CD4-positive, alpha-beta T cell (primary cell): ENCODE data around the gene HTN3. TPM values are rescaled to one million over a fixed set of nuclear protein-coding genes. Genes with fewer than 3 reads are reported as not detected.
"Not testable (repeated sequence)": the region's sequence is repeated elsewhere in the genome, so short reads cannot be mapped to it uniquely, and the experiment has no call there.

ENCODE experiments used
- ATAC-seq: fragments of 200-7000 bp; cut with Tn5 transposase; one replicate; pipeline ENCODE4 v1.10.0; 2022; ENCODE audit warnings: mild to moderate bottlenecking; ENCODE audit not compliant: poor library complexity
- CTCF ChIA-PET: fragments of 350-600 bp; sonication (Branson Sonifier 250); formaldehyde crosslinking; loops from one replicate; lab custom pipeline; 2021; ENCODE audit warnings: antibody characterized with exemption, inconsistent platforms; lab: Charles Lee
- POLR2A ChIA-PET: fragments of 350-600 bp; sonication (Branson Sonifier 250); formaldehyde crosslinking; loops from one replicate; lab custom pipeline; 2021; ENCODE audit warnings: antibody characterized with exemption, inconsistent platforms; lab: Charles Lee
- DNase-seq, 14 experiments: peaks; one replicate each; pipeline ENCODE4 v3.0.0-alpha.2; 2013 to 2020; ENCODE audit warnings: mixed read lengths in 2 of 14
- H3K27ac ChIP-seq, 2 donors: one replicate each; pipeline versions ENCODE4 v1.5.1 to v1.7.0; 2013; ENCODE audit warnings: low read length in 2 of 2, low read depth in 1 of 2, mild to moderate bottlenecking in 1 of 2
- H3K27me3 ChIP-seq, 2 experiments: 1 replicate in 1 of 2; 2 replicates in 1 of 2; pipeline versions ENCODE4 v1.6.1 to v1.7.0; 2013; ENCODE audit warnings: low read length in 2 of 2, control low read depth in 1 of 2, mild to moderate bottlenecking in 1 of 2, moderate library complexity in 1 of 2; ENCODE audit not compliant: insufficient read depth in 2 of 2, control insufficient read depth in 1 of 2
- H3K36me3 ChIP-seq: one replicate; pipeline ENCODE4 v1.6.1; 2013; ENCODE audit warnings: low read length, control low read depth; ENCODE audit not compliant: insufficient read depth
- H3K4me1 ChIP-seq: one replicate; pipeline ENCODE4 v1.6.1; 2013; ENCODE audit warnings: low read length, control low read depth; ENCODE audit not compliant: insufficient read depth
- H3K4me3 ChIP-seq: one replicate; pipeline ENCODE4 v1.5.1; 2013; ENCODE audit warnings: mild to moderate bottlenecking, low read length, moderate library complexity
- H3K9me3 ChIP-seq, 2 experiments: 1 replicate in 1 of 2; 2 replicates in 1 of 2; pipeline versions ENCODE4 v1.6.1 to v1.7.0; 2013; ENCODE audit warnings: low read length in 2 of 2, mild to moderate bottlenecking in 2 of 2, control low read depth in 1 of 2, moderate library complexity in 1 of 2; ENCODE audit not compliant: control insufficient read depth in 1 of 2, insufficient read depth in 1 of 2
- H3K27ac Mint-ChIP-seq: one replicate; pipeline ENCODE4 v1.8.0; 2020; ENCODE audit warnings: mixed read lengths
- H3K27me3 Mint-ChIP-seq: one replicate; pipeline ENCODE4 v1.8.0; 2021; ENCODE audit warnings: mixed read lengths
- H3K36me3 Mint-ChIP-seq: one replicate; pipeline ENCODE4 v1.8.0; 2021; ENCODE audit warnings: low read depth, mixed read lengths
- H3K4me1 Mint-ChIP-seq: one replicate; pipeline ENCODE4 v1.8.0; 2021; ENCODE audit warnings: low read depth, mixed read lengths
- H3K4me3 Mint-ChIP-seq: one replicate; pipeline ENCODE4 v1.8.0; 2020; ENCODE audit warnings: mild to moderate bottlenecking, mixed read lengths
- H3K9me3 Mint-ChIP-seq: one replicate; pipeline ENCODE4 v1.8.0; 2020; ENCODE audit warnings: mixed read lengths
- intact Hi-C, 2 experiments: fragments of 100-400 bp; cut with DNase I in 1 of 2; cut with micrococcal nuclease in 1 of 2; formaldehyde crosslinking; loops; one replicate each; pipeline versions ENCODE4 v1.15.1 to v1.9.0; 2023 to 2025; cut with DNase I, micrococcal nuclease
- total RNA-seq, 174 experiments: library from RNA in 2 of 174; stranded (reverse) in 2 of 174; gene quantifications; one replicate each; pipeline ENCODE4 v1.2.3 and lab custom pipeline; 2021 to 2026
- TF ChIP-seq, protein P1 (sequence below): fragments of 200-600 bp; IDR thresholded peaks from one replicate; pipeline ENCODE4 v1.8.0; 2022; ENCODE audit warnings: antibody characterized with exemption, mild to moderate bottlenecking

The HTN3 gene
- total RNA-seq, 2 experiments from 2014 or later = not detected

GRCh38 chr4:70023218-70023617 lies 5.0 kb upstream of the HTN3 start:
- no peak for ATAC-seq
- Mint-ChIP-seq H3K4me3 (no peak overlapping the region), H3K4me1 (no peaks in the 10 kb centered on the region), H3K27me3 (no peaks in the 10 kb centered on the region), H3K9me3 (no peaks in the 10 kb centered on the region), H3K36me3 (no peaks in the 10 kb centered on the region), H3K27ac (no peak overlapping the region)
- Histone ChIP-seq H3K4me3 (no peak overlapping the region), H3K27ac (no peak overlapping the region), H3K9me3 (peaks cover 0 to 5% of the 10 kb centered on the region in 2 experiments), H3K36me3 (no peaks in the 10 kb centered on the region), H3K4me1 (no peaks in the 10 kb centered on the region), H3K27me3 (no peaks in the 10 kb centered on the region)
- DNase-seq = no peak
- ChIA-PET CTCF (no interaction called here), POLR2A (no interaction called here)
- TF ChIP-seq, protein P1, sequence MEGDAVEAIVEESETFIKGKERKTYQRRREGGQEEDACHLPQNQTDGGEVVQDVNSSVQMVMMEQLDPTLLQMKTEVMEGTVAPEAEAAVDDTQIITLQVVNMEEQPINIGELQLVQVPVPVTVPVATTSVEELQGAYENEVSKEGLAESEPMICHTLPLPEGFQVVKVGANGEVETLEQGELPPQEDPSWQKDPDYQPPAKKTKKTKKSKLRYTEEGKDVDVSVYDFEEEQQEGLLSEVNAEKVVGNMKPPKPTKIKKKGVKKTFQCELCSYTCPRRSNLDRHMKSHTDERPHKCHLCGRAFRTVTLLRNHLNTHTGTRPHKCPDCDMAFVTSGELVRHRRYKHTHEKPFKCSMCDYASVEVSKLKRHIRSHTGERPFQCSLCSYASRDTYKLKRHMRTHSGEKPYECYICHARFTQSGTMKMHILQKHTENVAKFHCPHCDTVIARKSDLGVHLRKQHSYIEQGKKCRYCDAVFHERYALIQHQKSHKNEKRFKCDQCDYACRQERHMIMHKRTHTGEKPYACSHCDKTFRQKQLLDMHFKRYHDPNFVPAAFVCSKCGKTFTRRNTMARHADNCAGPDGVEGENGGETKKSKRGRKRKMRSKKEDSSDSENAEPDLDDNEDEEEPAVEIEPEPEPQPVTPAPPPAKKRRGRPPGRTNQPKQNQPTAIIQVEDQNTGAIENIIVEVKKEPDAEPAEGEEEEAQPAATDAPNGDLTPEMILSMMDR = no peak
- intact Hi-C loops = no loop called here

DNA sequence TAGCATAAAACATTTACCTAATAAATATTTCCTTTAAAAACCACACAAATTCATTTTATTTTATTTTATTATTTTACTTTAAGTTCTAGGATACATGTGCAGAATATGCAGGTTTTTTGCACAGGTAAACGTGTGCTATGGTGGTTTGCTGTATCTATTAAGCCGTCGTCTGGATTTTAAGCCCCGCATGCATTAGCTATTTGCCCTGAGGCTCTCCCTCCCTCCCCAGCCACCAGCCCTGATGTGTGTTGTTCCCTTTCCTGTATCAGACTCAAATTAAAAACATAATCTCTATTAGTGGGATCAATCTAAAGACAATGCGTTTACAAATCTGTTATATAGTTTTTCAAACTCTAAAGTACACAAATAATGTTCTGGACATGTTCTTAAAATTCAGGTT lies 1.2 kb upstream of the HTN3 start:
- no peaks in the 10 kb centered on the region for H3K36me3 Mint-ChIP-seq
- no peaks in the 10 kb centered on the region for H3K4me1 Mint-ChIP-seq
- no peaks in the 10 kb centered on the region for H3K27me3 Mint-ChIP-seq
- DNase-seq (no peak), ATAC-seq (no peak)
- H3K27ac ChIP-seq = no peak overlapping the region
- no peaks in the 10 kb centered on the region for H3K9me3 ChIP-seq
- ChIA-PET POLR2A (no interaction called here), CTCF (no interaction called here)
- H3K36me3 ChIP-seq = no peaks in the 10 kb centered on the region
- no peak overlapping the region for H3K4me3 Mint-ChIP-seq
- H3K4me3 ChIP-seq = no peak overlapping the region
- intact Hi-C loops = no loop called here
- H3K4me1 ChIP-seq = no peaks in the 10 kb centered on the region
- no peaks in the 10 kb centered on the region for H3K9me3 Mint-ChIP-seq
- H3K27me3 ChIP-seq = no peaks in the 10 kb centered on the region
- H3K27ac Mint-ChIP-seq = no peak overlapping the region
- TF ChIP-seq, protein P1 = no peak

DNA sequence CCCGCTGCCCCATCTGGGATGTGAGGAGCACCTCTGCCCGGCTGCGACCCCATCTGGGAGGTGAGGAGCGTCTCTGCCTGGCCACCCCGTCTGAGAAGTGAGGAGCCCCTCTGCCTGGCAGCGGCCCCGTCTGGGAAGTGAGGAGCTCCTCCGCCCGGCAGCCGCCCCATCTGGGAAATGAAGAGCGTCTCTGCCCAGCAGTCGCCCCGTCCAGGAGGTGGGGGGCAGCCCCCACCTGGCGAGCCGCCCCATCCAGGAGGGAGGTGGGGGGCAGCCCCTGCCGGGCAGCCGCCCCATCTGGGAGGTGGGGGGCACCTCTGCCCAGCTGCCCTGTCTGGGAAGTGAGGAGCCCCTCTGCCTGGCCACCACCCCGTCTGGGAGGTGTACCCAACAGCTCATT lies 9.3 kb downstream of the HTN3 start:
- H3K4me1 Mint-ChIP-seq, intact Hi-C loops, H3K27ac Mint-ChIP-seq: not testable (repeated sequence)

GRCh38 chr4:70039928-70040327 lies 11.7 kb downstream of the HTN3 start:
- ATAC-seq, H3K4me3 Mint-ChIP-seq, H3K27me3 ChIP-seq, H3K9me3 Mint-ChIP-seq, H3K27me3 Mint-ChIP-seq, H3K4me3 ChIP-seq, DNase-seq, H3K4me1 ChIP-seq, H3K36me3 ChIP-seq, H3K27ac Mint-ChIP-seq, H3K4me1 Mint-ChIP-seq, POLR2A ChIA-PET, H3K27ac ChIP-seq, CTCF ChIA-PET, H3K36me3 Mint-ChIP-seq, intact Hi-C loops: not testable (repeated sequence)
- peaks cover 0 to 18% of the 10 kb centered on the region in 2 experiments for H3K9me3 ChIP-seq

More for the DNA sequence above, 9.3 kb downstream of the HTN3 start:
- H3K36me3 Mint-ChIP-seq, ATAC-seq, H3K4me3 ChIP-seq, H3K4me1 ChIP-seq, POLR2A ChIA-PET, H3K4me3 Mint-ChIP-seq, DNase-seq, H3K27me3 ChIP-seq, CTCF ChIA-PET, H3K27ac ChIP-seq, H3K9me3 Mint-ChIP-seq, H3K36me3 ChIP-seq, H3K27me3 Mint-ChIP-seq: not testable (repeated sequence)
- peaks cover 0 to 18% of the 10 kb centered on the region in 2 experiments for H3K9me3 ChIP-seq
